D341Med (cell line): Measurements from ENCODE around the gene LRRC55.

Experiments used
- DNase-seq: peaks from one replicate; pipeline ENCODE4 v3.0.0; 2012; ENCODE audit warnings: low spot score

LRRC55 gene

DNA sequence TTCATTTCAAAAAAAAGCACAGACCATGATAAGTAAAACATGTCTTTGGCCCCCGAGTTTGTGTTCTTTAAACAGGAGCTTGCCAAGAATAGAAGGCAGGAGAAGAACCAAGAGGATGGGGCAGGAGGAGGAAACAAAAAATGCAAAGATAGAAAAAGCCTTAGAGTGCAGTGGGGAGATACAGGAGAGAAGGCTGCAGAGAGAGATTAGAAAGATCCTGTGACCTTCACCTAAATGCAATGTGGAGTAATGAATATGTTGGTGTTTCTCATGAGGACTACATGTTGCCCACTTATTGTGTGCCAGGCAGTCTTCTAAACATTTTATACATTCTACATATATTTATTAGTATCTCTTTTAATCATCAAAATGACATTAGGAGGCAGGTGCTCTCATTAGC is 57.6 kb downstream of the LRRC55 start:
- no peak for DNase-seq

DNA sequence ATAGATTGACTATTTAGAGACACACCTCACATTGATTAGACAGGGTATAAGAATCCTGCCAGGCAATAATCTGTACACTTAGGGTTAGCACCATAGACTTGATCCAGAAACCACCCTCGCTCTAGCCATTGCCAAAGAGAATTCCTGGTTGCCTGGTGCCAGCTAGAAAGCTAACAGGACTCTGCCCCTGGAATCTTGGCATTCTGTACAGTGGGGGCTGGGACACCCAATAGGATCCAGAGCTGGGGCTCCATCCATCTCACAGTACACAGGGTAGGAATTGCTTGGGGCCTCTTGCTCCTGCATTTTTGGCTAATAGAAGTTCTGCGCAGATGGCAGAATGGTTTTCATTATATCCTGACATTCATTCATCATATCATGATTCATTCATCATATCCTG is 58.3 kb downstream of the LRRC55 start:
- no peak for DNase-seq

DNA sequence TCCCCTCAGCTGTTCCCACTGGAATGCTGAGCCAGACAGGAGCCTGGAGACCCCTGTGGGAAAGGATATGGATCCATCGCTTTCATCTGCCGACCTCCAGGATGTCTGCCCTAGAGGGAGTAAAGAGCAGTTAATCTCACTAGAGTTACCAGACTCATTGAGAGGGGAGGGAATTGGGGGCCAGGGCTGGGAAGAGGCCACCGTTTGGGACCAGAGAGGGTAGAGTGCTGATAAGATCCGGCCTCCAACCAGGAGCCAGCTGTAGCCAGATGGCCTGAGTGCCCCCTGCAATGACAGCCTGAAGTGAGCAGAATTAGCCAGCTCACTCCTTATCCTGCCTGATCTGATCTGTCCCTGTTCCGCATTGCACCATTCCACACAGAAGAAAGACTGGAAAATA is 59.0 kb downstream of the LRRC55 start:
- no peak for DNase-seq
